Activated T-helper 2 cell treated with anti-CD3 and anti-CD28 coated beads, Interferon-gamma antibody, Interleukin-2, Interleukin-4, amounts not matched to agents 10 μg/mL and 5 μg/mL and 100 μg/mL, durations not matched to agents 14 hours and 24 hours and 36 hours (primary cell): ENCODE measurements around the gene SYT13. TPM values are rescaled to one million over a fixed set of nuclear protein-coding genes. Genes with fewer than 3 reads are reported as not detected.
"Not testable (repeated sequence)": the region's sequence is repeated elsewhere in the genome, so short reads cannot be mapped to it uniquely, and the experiment has no call there.

Experiments
- DNase-seq: peaks from one replicate; pipeline ENCODE4 v3.0.0; 2021; ENCODE audit warnings: low spot score
- H3K27ac Mint-ChIP-seq: one replicate; pipeline ENCODE4 v1.8.0; 2021; ENCODE audit warnings: mixed read lengths
- H3K27me3 Mint-ChIP-seq: one replicate; pipeline ENCODE4 v1.8.0; 2021; ENCODE audit warnings: low read depth, mixed read lengths
- H3K36me3 Mint-ChIP-seq: one replicate; pipeline ENCODE4 v1.8.0; 2021; ENCODE audit warnings: low read depth, mixed read lengths
- H3K4me1 Mint-ChIP-seq: one replicate; pipeline ENCODE4 v1.8.0; 2021; ENCODE audit warnings: low read depth, mixed read lengths
- H3K4me3 Mint-ChIP-seq: one replicate; pipeline ENCODE4 v1.8.0; 2021; ENCODE audit warnings: low read depth, mild to moderate bottlenecking, moderate library complexity, mixed read lengths
- H3K9me3 Mint-ChIP-seq: one replicate; pipeline ENCODE4 v1.8.0; 2021; ENCODE audit warnings: mixed read lengths
- intact Hi-C: fragments of 100-400 bp; cut with micrococcal nuclease; formaldehyde crosslinking; loops from one replicate; pipeline ENCODE4 v1.15.1; 2023
- total RNA-seq: library from RNA; stranded (reverse); gene quantifications from 2 replicates; pipeline ENCODE4 v1.2.3, GENCODE V29; 2022

SYT13 gene
- total RNA-seq, 1 donor from 2014 or later: not detected

GRCh38 chr11:45303316-45303715 lies 17.2 kb upstream of the SYT13 start:
- Mint-ChIP-seq H3K4me3 (no peak overlapping the region), H3K27ac (no peak overlapping the region), H3K9me3 (no peaks in the 10 kb centered on the region), H3K4me1 (no peaks in the 10 kb centered on the region), H3K36me3 (no peaks in the 10 kb centered on the region), H3K27me3 (peaks cover 6% of the 10 kb centered on the region)
- intact Hi-C loops: no loop called here
- DNase-seq: no peak

GRCh38 chr11:45301537-45302246 lies 15.6 kb upstream of the SYT13 start:
- Mint-ChIP-seq H3K36me3 (no peaks in the 10 kb centered on the region), H3K9me3 (no peaks in the 10 kb centered on the region), H3K27me3 (peaks cover 5% of the 10 kb centered on the region), H3K27ac (no peak overlapping the region), H3K4me1 (no peaks in the 10 kb centered on the region), H3K4me3 (no peak overlapping the region)
- DNase-seq: no peak
- intact Hi-C loops: no loop called here

GRCh38 chr11:45300715-45301114 lies 14.6 kb upstream of the SYT13 start:
- Mint-ChIP-seq H3K4me3 (no peak overlapping the region), H3K4me1 (no peaks in the 10 kb centered on the region), H3K27ac (no peak overlapping the region), H3K36me3 (no peaks in the 10 kb centered on the region), H3K27me3 (peaks cover 5% of the 10 kb centered on the region), H3K9me3 (no peaks in the 10 kb centered on the region)
- intact Hi-C loops: no loop called here
- DNase-seq: no peak

GRCh38 chr11:45298718-45299117 lies 12.6 kb upstream of the SYT13 start:
- Mint-ChIP-seq H3K27me3 (peaks cover 7% of the 10 kb centered on the region), H3K4me1 (no peaks in the 10 kb centered on the region), H3K4me3 (no peak overlapping the region), H3K9me3 (no peaks in the 10 kb centered on the region), H3K36me3 (no peaks in the 10 kb centered on the region), H3K27ac (no peak overlapping the region)
- intact Hi-C loops: no loop called here
- no peak for DNase-seq

GRCh38 chr11:45296075-45296474 lies 9.9 kb upstream of the SYT13 start:
- Mint-ChIP-seq H3K4me3 (no peak overlapping the region), H3K4me1 (no peaks in the 10 kb centered on the region), H3K27ac (no peak overlapping the region), H3K36me3 (no peaks in the 10 kb centered on the region), H3K9me3 (no peaks in the 10 kb centered on the region), H3K27me3 (peaks cover 22% of the 10 kb centered on the region)
- DNase-seq: no peak
- intact Hi-C loops: no loop called here

- Mint-ChIP-seq H3K27ac (no peak overlapping the region), H3K36me3 (no peaks in the 10 kb centered on the region), H3K27me3 (peaks cover 31% of the 10 kb centered on the region), H3K4me3 (no peak overlapping the region), H3K4me1 (no peaks in the 10 kb centered on the region), H3K9me3 (no peaks in the 10 kb centered on the region)
- DNase-seq: no peak
- intact Hi-C loops: no loop called here
Observed at GRCh38 chr11:45294499-45294898, 8.4 kb upstream of the SYT13 start.

- DNase-seq: peak; percentile 24
- intact Hi-C loops: loop anchor here (1.0 kb wide), 1 partner anchor 183 kb away; no protein-coding TSS in a partner anchor
- H3K4me1 Mint-ChIP-seq, H3K9me3 Mint-ChIP-seq, H3K4me3 Mint-ChIP-seq, H3K27ac Mint-ChIP-seq, H3K36me3 Mint-ChIP-seq: not testable (repeated sequence)
- peaks cover 35% of the 10 kb centered on the region for H3K27me3 Mint-ChIP-seq
Observed at GRCh38 chr11:45293566-45294192, 7.5 kb upstream of the SYT13 start.

GRCh38 chr11:45290586-45290985 lies 4.4 kb upstream of the SYT13 start:
- DNase-seq: no peak
- H3K27me3 Mint-ChIP-seq: peaks cover 52% of the 10 kb centered on the region
- no peaks in the 10 kb centered on the region for H3K9me3 Mint-ChIP-seq
- no peak overlapping the region for H3K4me3 Mint-ChIP-seq
- no peaks in the 10 kb centered on the region for H3K4me1 Mint-ChIP-seq
- H3K27ac Mint-ChIP-seq: no peak overlapping the region
- H3K36me3 Mint-ChIP-seq: no peaks in the 10 kb centered on the region
- intact Hi-C loops: no loop called here

GRCh38 chr11:45289369-45289768 lies 3.2 kb upstream of the SYT13 start:
- H3K9me3 Mint-ChIP-seq: no peaks in the 10 kb centered on the region
- H3K36me3 Mint-ChIP-seq: no peaks in the 10 kb centered on the region
- no peak overlapping the region for H3K27ac Mint-ChIP-seq
- intact Hi-C loops: no loop called here
- no peaks in the 10 kb centered on the region for H3K4me1 Mint-ChIP-seq
- no peak for DNase-seq
- H3K4me3 Mint-ChIP-seq: no peak overlapping the region
- H3K27me3 Mint-ChIP-seq: peaks cover 62% of the 10 kb centered on the region

- H3K4me1 Mint-ChIP-seq: no peaks in the 10 kb centered on the region
- H3K27me3 Mint-ChIP-seq: peaks cover 67% of the 10 kb centered on the region
- no peaks in the 10 kb centered on the region for H3K36me3 Mint-ChIP-seq
- DNase-seq: no peak
- no peak overlapping the region for H3K4me3 Mint-ChIP-seq
- H3K9me3 Mint-ChIP-seq: no peaks in the 10 kb centered on the region
- no peak overlapping the region for H3K27ac Mint-ChIP-seq
- intact Hi-C loops: no loop called here
Observed at GRCh38 chr11:45288339-45288738, 2.2 kb upstream of the SYT13 start.

- no peaks in the 10 kb centered on the region for H3K36me3 Mint-ChIP-seq
- peaks cover 64% of the 10 kb centered on the region for H3K27me3 Mint-ChIP-seq
- H3K27ac Mint-ChIP-seq: no peak overlapping the region
- no peaks in the 10 kb centered on the region for H3K9me3 Mint-ChIP-seq
- H3K4me3 Mint-ChIP-seq: no peak overlapping the region
- H3K4me1 Mint-ChIP-seq: no peaks in the 10 kb centered on the region
- no peak for DNase-seq
- intact Hi-C loops: no loop called here
Observed at GRCh38 chr11:45287316-45287903, 1.3 kb upstream of the SYT13 start.

GRCh38 chr11:45285250-45285828 lies 802 bp downstream of the SYT13 start:
- Mint-ChIP-seq H3K4me3 (no peak overlapping the region), H3K9me3 (no peaks in the 10 kb centered on the region), H3K4me1 (no peaks in the 10 kb centered on the region), H3K27me3 (peaks cover 57% of the 10 kb centered on the region), H3K27ac (no peak overlapping the region), H3K36me3 (no peaks in the 10 kb centered on the region)
- intact Hi-C loops: no loop called here
- no peak for DNase-seq

- intact Hi-C loops: no loop called here
Observed at GRCh38 chr11:45282081-45282480, 4.1 kb downstream of the SYT13 start.

More at GRCh38 chr11:45282081-45282480, 4.1 kb downstream of the SYT13 start:
- Mint-ChIP-seq H3K27me3 (peaks cover 45% of the 10 kb centered on the region), H3K36me3 (no peaks in the 10 kb centered on the region), H3K9me3 (no peaks in the 10 kb centered on the region), H3K4me1 (no peaks in the 10 kb centered on the region), H3K4me3 (no peak overlapping the region), H3K27ac (no peak overlapping the region)
- DNase-seq: no peak
